Measurements from ENCODE around the gene NBEAL2.
"Not testable (repeated sequence)": the region's sequence is repeated elsewhere in the genome, so short reads cannot be mapped to it uniquely, and the experiment has no call there.

NBEAL2 gene

DNA sequence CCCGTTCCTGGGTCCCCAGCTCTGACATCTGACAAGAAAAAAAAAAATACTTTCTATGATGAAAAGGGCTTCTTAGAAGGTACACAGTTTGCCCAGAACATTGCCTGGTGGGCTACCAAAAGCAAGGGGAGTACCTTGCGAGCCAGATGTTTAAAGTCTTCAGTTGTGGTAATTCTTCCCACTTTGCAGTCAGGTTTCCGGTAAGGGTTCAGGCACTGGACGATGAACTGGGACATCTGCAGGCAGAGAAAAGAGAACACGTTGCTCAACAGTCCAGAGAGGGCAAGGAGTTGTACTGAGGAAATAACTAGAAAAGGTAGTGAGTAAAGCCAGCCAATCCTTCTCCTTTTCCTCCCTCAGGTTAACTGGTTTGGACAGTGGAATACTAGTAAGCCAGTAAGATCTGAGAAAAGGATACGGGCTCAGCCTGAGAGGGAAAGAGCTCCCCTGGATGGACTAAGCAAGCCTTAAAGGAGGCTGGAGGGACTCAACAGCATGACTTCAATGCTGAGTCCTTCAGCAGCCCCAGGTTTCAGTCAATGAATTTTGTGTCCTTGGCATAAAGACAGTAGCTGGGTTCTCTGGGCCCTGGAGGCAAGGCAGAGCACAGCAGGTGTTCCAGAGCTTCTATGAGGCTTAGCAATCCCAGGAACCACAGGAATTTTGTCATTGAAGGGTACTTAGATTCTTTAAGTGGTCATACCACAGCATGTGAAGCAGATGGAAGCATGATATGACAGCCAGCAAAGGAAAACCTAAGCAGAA is 38.2 kb downstream of the NBEAL2 start:
- TF ChIP-seq FOXM1 (IDR thresholded peaks at IDR 0.05; ENCODE audit: borderline replicate concordance) (no peak), SUZ12 (IDR thresholded peaks at IDR 0.05) (no peak), ELF4 (IDR thresholded peaks at IDR 0.05) (no peak), PKNOX1 (IDR thresholded peaks at IDR 0.05) (no peak), BHLHE40 (IDR thresholded peaks at IDR 0.05; ENCODE audit: borderline replicate concordance) (no peak), ARNT (IDR thresholded peaks at IDR 0.05) (no peak), FOXK2 (IDR thresholded peaks at IDR 0.05) (no peak), FOXA1 (IDR thresholded peaks at IDR 0.05) (no peak), SP1 (IDR thresholded peaks at IDR 0.05) (no peak), LEF1 (IDR thresholded peaks at IDR 0.05; ENCODE audit: borderline replicate concordance) (no peak), L3MBTL2 (conservative IDR thresholded peaks at IDR 0.05) (no peak), ZNF384 (IDR thresholded peaks at IDR 0.05) (no peak), CTBP1 (IDR thresholded peaks at IDR 0.05; ENCODE audit: borderline replicate concordance) (no peak), HDGF (IDR thresholded peaks at IDR 0.05; ENCODE audit: borderline replicate concordance) (no peak)
- ChIA-PET POLR2A (interaction anchor here (0.9 to 1.9 kb wide), 2 partner anchors 8 to 41 kb away, joined by 3 to 7 read pairs; partner anchors contain the start of gene CCDC12), CTCF (no interaction called here)
- no peak for DNase-seq (ENCODE audit: extremely low spot score)

GRCh38 chr3:47018269-47018611 is 38.8 kb downstream of the NBEAL2 start:
- no peak for TF ChIP-seq NFRKB (IDR thresholded peaks at IDR 0.05)
- DNase-seq (ENCODE audit: extremely low spot score), result no peak
- CTCF ChIA-PET, result no interaction called here
- POLR2A ChIA-PET, result interaction anchor here (0.9 to 1.9 kb wide), 2 partner anchors 9 to 42 kb away, joined by 3 to 7 read pairs; partner anchors contain the start of gene CCDC12

GRCh38 chr3:47019201-47019600 is 39.7 kb downstream of the NBEAL2 start:
- ChIA-PET POLR2A (interaction anchor here (1.9 kb wide), 1 partner anchor 10 kb away, joined by 7 read pairs; no protein-coding TSS in a partner anchor), CTCF (no interaction called here)
- TF ChIP-seq LEF1 (IDR thresholded peaks at IDR 0.05; ENCODE audit: borderline replicate concordance) (no peak), ARNT (IDR thresholded peaks at IDR 0.05) (no peak), FOXA1 (IDR thresholded peaks at IDR 0.05) (no peak), PKNOX1 (IDR thresholded peaks at IDR 0.05) (no peak), CTBP1 (IDR thresholded peaks at IDR 0.05; ENCODE audit: borderline replicate concordance) (no peak), TARDBP (IDR thresholded peaks at IDR 0.05) (no peak), SUZ12 (IDR thresholded peaks at IDR 0.05) (no peak), L3MBTL2 (conservative IDR thresholded peaks at IDR 0.05) (no peak), HDGF (IDR thresholded peaks at IDR 0.05; ENCODE audit: borderline replicate concordance) (no peak), ZNF384 (IDR thresholded peaks at IDR 0.05) (no peak), NFRKB (IDR thresholded peaks at IDR 0.05) (no peak), ELF4 (IDR thresholded peaks at IDR 0.05) (no peak), SP1 (IDR thresholded peaks at IDR 0.05) (no peak), FOXM1 (IDR thresholded peaks at IDR 0.05; ENCODE audit: borderline replicate concordance) (no peak), FOXK2 (IDR thresholded peaks at IDR 0.05) (no peak), BHLHE40 (IDR thresholded peaks at IDR 0.05; ENCODE audit: borderline replicate concordance) (no peak)
- no peak for DNase-seq (ENCODE audit: extremely low spot score)

GRCh38 chr3:47020311-47020710 is 40.8 kb downstream of the NBEAL2 start:
- CTCF ChIA-PET, result no interaction called here
- TF ChIP-seq FOXK2 (IDR thresholded peaks at IDR 0.05) (no peak), SUZ12 (IDR thresholded peaks at IDR 0.05) (no peak), CTBP1 (IDR thresholded peaks at IDR 0.05; ENCODE audit: borderline replicate concordance) (no peak), ZNF384 (IDR thresholded peaks at IDR 0.05) (no peak), FOXA1 (IDR thresholded peaks at IDR 0.05) (no peak)
- DNase-seq (ENCODE audit: extremely low spot score), result no peak
- POLR2A ChIA-PET, result no interaction called here

- POLR2A ChIA-PET, result interaction anchor here (2.0 kb wide), 1 partner anchor 14 kb away, joined by 9 read pairs; no protein-coding TSS in a partner anchor
- DNase-seq (ENCODE audit: extremely low spot score), result no peak
- TF ChIP-seq FOXK2 (IDR thresholded peaks at IDR 0.05) (no peak), NFRKB (IDR thresholded peaks at IDR 0.05) (no peak), LEF1 (IDR thresholded peaks at IDR 0.05; ENCODE audit: borderline replicate concordance) (no peak), FOXM1 (IDR thresholded peaks at IDR 0.05; ENCODE audit: borderline replicate concordance) (no peak), L3MBTL2 (conservative IDR thresholded peaks at IDR 0.05) (no peak), HDGF (IDR thresholded peaks at IDR 0.05; ENCODE audit: borderline replicate concordance) (no peak), SP1 (IDR thresholded peaks at IDR 0.05) (no peak), BHLHE40 (IDR thresholded peaks at IDR 0.05; ENCODE audit: borderline replicate concordance) (no peak), ARNT (IDR thresholded peaks at IDR 0.05) (no peak), FOXA1 (IDR thresholded peaks at IDR 0.05) (no peak), ZNF384 (IDR thresholded peaks at IDR 0.05) (no peak), ELF4 (IDR thresholded peaks at IDR 0.05) (no peak), PKNOX1 (IDR thresholded peaks at IDR 0.05) (no peak), TARDBP (IDR thresholded peaks at IDR 0.05) (no peak), SUZ12 (IDR thresholded peaks at IDR 0.05) (no peak)
- CTCF ChIA-PET, result no interaction called here
These were observed 43.2 kb downstream of the NBEAL2 start for GRCh38 chr3:47022641-47023071.

GRCh38 chr3:47024932-47025331 is 45.5 kb downstream of the NBEAL2 start:
- POLR2A ChIA-PET, result interaction anchor here (1.0 kb wide), 1 partner anchor 16 kb away, joined by 3 read pairs; no protein-coding TSS in a partner anchor
- CTCF ChIA-PET, result no interaction called here
- no peak for DNase-seq (ENCODE audit: extremely low spot score)
- no peak for TF ChIP-seq FOXM1 (IDR thresholded peaks at IDR 0.05; ENCODE audit: borderline replicate concordance)
- TF ChIP-seq FOXA1 (IDR thresholded peaks at IDR 0.05), result no peak
- no peak for TF ChIP-seq ARNT (IDR thresholded peaks at IDR 0.05)
- TF ChIP-seq SP1 (IDR thresholded peaks at IDR 0.05), result no peak
- no peak for TF ChIP-seq L3MBTL2 (conservative IDR thresholded peaks at IDR 0.05)
- no peak for TF ChIP-seq BHLHE40 (IDR thresholded peaks at IDR 0.05; ENCODE audit: borderline replicate concordance)
- no peak for TF ChIP-seq TARDBP (IDR thresholded peaks at IDR 0.05)
- TF ChIP-seq CTBP1 (IDR thresholded peaks at IDR 0.05; ENCODE audit: borderline replicate concordance), result no peak
- TF ChIP-seq HDGF (IDR thresholded peaks at IDR 0.05; ENCODE audit: borderline replicate concordance), result no peak
- TF ChIP-seq NFRKB (IDR thresholded peaks at IDR 0.05), result no peak
- TF ChIP-seq FOXK2 (IDR thresholded peaks at IDR 0.05), result no peak
- no peak for TF ChIP-seq LEF1 (IDR thresholded peaks at IDR 0.05; ENCODE audit: borderline replicate concordance)
- no peak for TF ChIP-seq PKNOX1 (IDR thresholded peaks at IDR 0.05)
- TF ChIP-seq SUZ12 (IDR thresholded peaks at IDR 0.05), result no peak
- no peak for TF ChIP-seq ZNF384 (IDR thresholded peaks at IDR 0.05)

DNA sequence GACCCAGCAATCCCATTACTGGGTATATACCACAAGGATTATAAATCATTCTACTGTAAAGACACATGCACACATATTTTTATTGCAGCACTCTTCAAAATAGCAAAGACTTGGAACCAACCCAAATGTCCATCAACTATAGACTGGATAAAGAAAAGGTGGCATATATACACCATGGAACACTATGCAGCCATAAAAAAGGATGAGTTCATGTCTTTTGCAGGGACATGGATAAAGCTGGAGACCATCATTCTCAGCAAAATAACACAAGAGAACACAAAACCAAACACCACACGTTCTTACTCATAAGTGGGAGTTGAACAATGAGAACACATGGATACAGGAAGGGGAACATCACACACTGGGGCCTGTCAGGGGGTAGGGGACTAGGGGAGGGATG is 47.0 kb downstream of the NBEAL2 start:
- DNase-seq (ENCODE audit: extremely low spot score); CTCF ChIA-PET; POLR2A ChIA-PET: not testable (repeated sequence)

Measured in HEK293T (cell line).